SU-DHL-6 (cell line): Measurements from ENCODE around the gene RMND5B.

Source experiments
- CTCF ChIP-seq: fragments of 200-600 bp; sonication (generic); IDR thresholded peaks from one replicate; pipeline ENCODE4 v1.5.1; 2017; ENCODE audit warnings: antibody characterized with exemption, mild to moderate bottlenecking, low read length, moderate library complexity; ENCODE audit not compliant: insufficient read depth, poor library complexity, severe bottlenecking
- EZH2phosphoT487 ChIP-seq: fragments of 200-600 bp; sonication (generic), shearing (Covaris generic); conservative IDR thresholded peaks from 2 replicates; pipeline ENCODE4 v1.6.1; 2018; ENCODE audit warnings: mild to moderate bottlenecking, antibody characterized with exemption, low read length, moderate library complexity, mixed read lengths

- TF ChIP-seq CTCF: no peak
- TF ChIP-seq EZH2phosphoT487: no peak
These were observed 61.4 kb downstream of the RMND5B start for GRCh38 chr5:178192244-178192643.
